ENCODE measurements around the gene HSD17B4. TPM values are rescaled to one million over a fixed set of nuclear protein-coding genes. Genes with fewer than 3 reads are reported as not detected.

The HSD17B4 gene
- total and polyA plus RNA-seq, 2 of the 13 experiments (the other 11 are each of a cell fraction or from before 2014, with no cell fraction given), result 178 to 399 TPM

- TF ChIP-seq PBX2 (CRISPR knock-in tag; IDR thresholded peaks at IDR 0.05) (no peak), ATF3 (CRISPR knock-in tag; IDR thresholded peaks at IDR 0.05) (no peak), RAD21 (CRISPR knock-in tag; IDR thresholded peaks at IDR 0.05) (no peak), NR2F6 (IDR thresholded peaks at IDR 0.05) (no peak), NR2F6 (CRISPR knock-in tag; IDR thresholded peaks at IDR 0.05) (no peak), RCOR2 (CRISPR knock-in tag; IDR thresholded peaks at IDR 0.05) (no peak), MIER3 (CRISPR knock-in tag; IDR thresholded peaks at IDR 0.05; ENCODE audit: borderline replicate concordance) (no peak), ZNF136 (CRISPR knock-in tag; IDR thresholded peaks at IDR 0.05; ENCODE audit: low read depth) (no peak), KLF13 (CRISPR knock-in tag; IDR thresholded peaks at IDR 0.05) (no peak), PHF21A (CRISPR knock-in tag; IDR thresholded peaks at IDR 0.05) (no peak), HDAC6 (IDR thresholded peaks at IDR 0.05; ENCODE audit: low read depth, low read length) (no peak), FOXK2 (IDR thresholded peaks at IDR 0.05) (no peak), ETV6 (CRISPR knock-in tag; conservative IDR thresholded peaks at IDR 0.05) (no peak), REPIN1 (CRISPR knock-in tag; IDR thresholded peaks at IDR 0.05; ENCODE audit: borderline replicate concordance, low read depth) (0 out of 2 replicates have a peak, but pooled peaks have one; percentile 17), ZMYM3 (CRISPR knock-in tag; IDR thresholded peaks at IDR 0.05) (no peak), ZNF567 (CRISPR knock-in tag; IDR thresholded peaks at IDR 0.05; ENCODE audit: borderline replicate concordance) (no peak), ZNF512B (CRISPR knock-in tag; IDR thresholded peaks at IDR 0.05; ENCODE audit: borderline replicate concordance) (no peak), ZNF543 (CRISPR knock-in tag; IDR thresholded peaks at IDR 0.05) (no peak), SIN3A (IDR thresholded peaks at IDR 0.05; ENCODE audit: borderline replicate concordance, low read depth, low read length) (no peak)
These were observed 13.1 kb upstream of the HSD17B4 start (continued) for GRCh38 chr5:119439140-119439631.
